GM12874 (cell line): ENCODE data around the gene ANXA2.

ENCODE experiments used
- CTCF ChIP-seq: IDR thresholded peaks from 2 replicates; pipeline ENCODE4 v1.5.1; 2011; ENCODE audit warnings: low read depth, mild to moderate bottlenecking, control low read depth, low read length, moderate library complexity; ENCODE audit not compliant: insufficient read depth

Gene ANXA2

GRCh38 chr15:60382773-60383674 is 14.8 kb downstream of the ANXA2 start:
- TF ChIP-seq CTCF = no peak

GRCh38 chr15:60381148-60381788 is 16.5 kb downstream of the ANXA2 start:
- no peak for TF ChIP-seq CTCF

- TF ChIP-seq CTCF = no peak
Measured at GRCh38 chr15:60379525-60380274, 18.1 kb downstream of the ANXA2 start.

GRCh38 chr15:60379185-60379524 is 18.6 kb downstream of the ANXA2 start:
- TF ChIP-seq CTCF = no peak

- TF ChIP-seq CTCF = no peak
Measured at GRCh38 chr15:60376677-60377095, 21.1 kb downstream of the ANXA2 start.

GRCh38 chr15:60375306-60375705 is 22.5 kb downstream of the ANXA2 start:
- TF ChIP-seq CTCF = no peak

GRCh38 chr15:60374628-60375081 is 23.1 kb downstream of the ANXA2 start:
- TF ChIP-seq CTCF = no peak
